H1 (cell line): ENCODE measurements around the gene TPRX1. TPM values are rescaled to one million over a fixed set of nuclear protein-coding genes. Genes with fewer than 3 reads are reported as not detected.
"Not testable (repeated sequence)": the region's sequence is repeated elsewhere in the genome, so short reads cannot be mapped to it uniquely, and the experiment has no call there.

Source experiments
- CTCF ChIA-PET: fragments of 300-600 bp; sonication (Branson Sonifier 250); formaldehyde crosslinking; loops from one replicate; lab custom pipeline; 2021; ENCODE audit not compliant: partially characterized antibody; lab: Charles Lee
- POLR2A ChIA-PET: fragments of 300-600 bp; sonication (Branson Sonifier 250); formaldehyde crosslinking; loops from one replicate; lab custom pipeline; 2021; ENCODE audit warnings: inconsistent platforms; ENCODE audit not compliant: partially characterized antibody; lab: Charles Lee
- DNase-seq, 2 experiments: peaks; one replicate each; pipeline versions ENCODE4 v3.0.0 to v3.0.0-alpha.2; 2010 to 2022; ENCODE audit warnings: low spot score in 2 of 2, low read depth in 1 of 2, mixed read lengths in 1 of 2
- FAIRE-seq: peaks from 2 replicates; lab custom pipeline; 2011; peaks lifted over from hg19 to GRCh38; lab: Jason Lieb, UNC
- H2AFZ ChIP-seq: 2 replicates; pipeline ENCODE4 v1.8.1; 2012; ENCODE audit warnings: low read length, inconsistent platforms
- H2AK5ac ChIP-seq: 2 replicates; pipeline ENCODE4 v1.6.1; 2013; ENCODE audit warnings: low read depth, low read length
- H2BK120ac ChIP-seq: replicated peaks from 2 replicates; pipeline ENCODE3; 2013; ENCODE audit warnings: low read depth, low read length, inconsistent platforms
- H2BK12ac ChIP-seq: 2 replicates; pipeline ENCODE4 v1.6.1; 2013; ENCODE audit warnings: low read depth, low read length
- H2BK15ac ChIP-seq: 2 replicates; pipeline ENCODE4 v1.6.1; 2013; ENCODE audit warnings: low read length
- H2BK20ac ChIP-seq: 2 replicates; pipeline ENCODE4 v1.6.1; 2013; ENCODE audit warnings: low read length
- H2BK5ac ChIP-seq: 2 replicates; pipeline ENCODE4 v1.6.1; 2013; ENCODE audit warnings: low read depth, low read length
- H3K14ac ChIP-seq: 2 replicates; pipeline ENCODE4 v1.6.1; 2013; ENCODE audit warnings: inconsistent platforms; ENCODE audit not compliant: insufficient read length
- H3K18ac ChIP-seq: 2 replicates; pipeline ENCODE4 v1.6.1; 2013; ENCODE audit warnings: low read length; ENCODE audit errors: extremely low read depth
- H3K23ac ChIP-seq: 2 replicates; pipeline ENCODE4 v1.6.1; 2013; ENCODE audit warnings: inconsistent platforms; ENCODE audit not compliant: insufficient read length
- H3K23me2 ChIP-seq: 2 replicates; pipeline ENCODE4 v1.6.1; 2013; ENCODE audit warnings: low read depth, low read length
- H3K27ac ChIP-seq: 2 replicates; pipeline ENCODE4 v1.6.1; 2011; ENCODE audit warnings: low read depth, low read length, inconsistent platforms
- H3K27me3 ChIP-seq, 4 experiments: replicated peaks in 1 of 4; 1 replicate in 1 of 4; 2 replicates in 3 of 4; pipeline versions ENCODE4 v1.6.1 to v1.8.1; 2011 to 2013; ENCODE audit warnings: low read length in 3 of 4, mild to moderate bottlenecking in 3 of 4, inconsistent platforms in 2 of 4, mixed read lengths in 2 of 4, moderate library complexity in 1 of 4; ENCODE audit not compliant: control insufficient read depth in 3 of 4, insufficient read depth in 3 of 4; ENCODE audit errors: extremely low read depth in 1 of 4
- H3K36me3 ChIP-seq, 4 experiments: 2 replicates each; pipeline versions ENCODE4 v1.6.1 to v1.8.1; 2011 to 2013; ENCODE audit warnings: mild to moderate bottlenecking in 4 of 4, low read length in 3 of 4, moderate library complexity in 2 of 4, control low read depth in 1 of 4, inconsistent platforms in 1 of 4; ENCODE audit not compliant: insufficient read depth in 4 of 4, control insufficient read depth in 2 of 4
- H3K4ac ChIP-seq: replicated peaks from 2 replicates; pipeline ENCODE3; 2013; ENCODE audit warnings: low read length, low read depth, mixed read lengths, inconsistent platforms; ENCODE audit not compliant: insufficient read length
- H3K4me1 ChIP-seq, 4 experiments: replicated peaks in 1 of 4; 1 replicate in 1 of 4; 2 replicates in 3 of 4; pipeline versions ENCODE4 v1.6.1 to v1.8.1; 2011 to 2013; ENCODE audit warnings: low read length in 3 of 4, inconsistent platforms in 2 of 4, mixed read lengths in 1 of 4; ENCODE audit not compliant: insufficient read depth in 4 of 4, control insufficient read depth in 3 of 4
- H3K4me2 ChIP-seq, 2 experiments: 2 replicates each; pipeline versions ENCODE4 v1.6.1 to v1.8.1; 2011 to 2013; ENCODE audit warnings: low read depth in 2 of 2, low read length in 2 of 2, control low read depth in 1 of 2, inconsistent platforms in 1 of 2, mild to moderate bottlenecking in 1 of 2; ENCODE audit not compliant: insufficient read depth in 1 of 2
- H3K4me3 ChIP-seq, 4 experiments: fragments of 200-600, 300-600 bp in 1 of 4; sonication (generic), shearing (Covaris generic), sonication (Bioruptor Twin) in 1 of 4; 2 replicates each; pipeline versions ENCODE4 v1.5.1 to v1.8.1; 2011 to 2016; ENCODE audit warnings: low read length in 4 of 4, low read depth in 3 of 4, control low read depth in 2 of 4, inconsistent platforms in 2 of 4, mild to moderate bottlenecking in 2 of 4, mixed read lengths in 1 of 4, moderate library complexity in 1 of 4; ENCODE audit not compliant: insufficient read depth in 2 of 4; ENCODE audit errors: extremely low read depth in 1 of 4
- H3K56ac ChIP-seq: replicated peaks from 2 replicates; pipeline ENCODE3; 2013; ENCODE audit warnings: low read depth, mild to moderate bottlenecking, mixed read lengths, low read length, inconsistent platforms; ENCODE audit not compliant: insufficient read length
- H3K79me1 ChIP-seq: 2 replicates; pipeline ENCODE4 v1.6.1; 2013; ENCODE audit warnings: low read depth, low read length, control low read depth
- H3K79me2 ChIP-seq, 2 experiments: 2 replicates each; pipeline versions ENCODE4 v1.6.1 to v1.8.1; 2012 to 2013; ENCODE audit warnings: low read length in 2 of 2, mild to moderate bottlenecking in 2 of 2, inconsistent platforms in 1 of 2; ENCODE audit not compliant: insufficient read depth in 2 of 2, control insufficient read depth in 1 of 2
- H3K9ac ChIP-seq, 4 experiments: replicated peaks in 1 of 4; 1 replicate in 1 of 4; 2 replicates in 3 of 4; pipeline versions ENCODE4 v1.6.1 to v1.8.1; 2011 to 2013; ENCODE audit warnings: low read depth in 3 of 4, low read length in 3 of 4, control low read depth in 2 of 4, mild to moderate bottlenecking in 2 of 4, moderate library complexity in 2 of 4, inconsistent platforms in 1 of 4; ENCODE audit errors: extremely low read depth in 1 of 4
- H3K9me3 ChIP-seq, 2 experiments: 2 replicates each; pipeline versions ENCODE4 v1.6.1 to v1.8.1; 2012 to 2013; ENCODE audit warnings: mild to moderate bottlenecking in 2 of 2, moderate library complexity in 2 of 2, control low read depth in 1 of 2, inconsistent platforms in 1 of 2, low read depth in 1 of 2, low read length in 1 of 2, mixed read lengths in 1 of 2; ENCODE audit not compliant: insufficient read depth in 2 of 2
- H4K20me1 ChIP-seq, 2 experiments: replicated peaks in 1 of 2; 2 replicates each; pipeline versions ENCODE3 to v1.8.1; 2011 to 2013; ENCODE audit warnings: inconsistent platforms in 2 of 2, low read length in 2 of 2, mild to moderate bottlenecking in 1 of 2; ENCODE audit not compliant: insufficient read depth in 2 of 2, control insufficient read depth in 1 of 2
- H4K5ac ChIP-seq: 2 replicates; pipeline ENCODE4 v1.6.1; 2013; ENCODE audit warnings: low read length, low read depth, mixed read lengths, inconsistent platforms; ENCODE audit not compliant: insufficient read length
- H4K8ac ChIP-seq: 2 replicates; pipeline ENCODE4 v1.8.0; 2013; ENCODE audit warnings: mild to moderate bottlenecking, moderate library complexity, low read length, inconsistent platforms; ENCODE audit not compliant: insufficient read depth; ENCODE audit errors: extremely low read depth
- H4K91ac ChIP-seq: replicated peaks from 2 replicates; pipeline ENCODE3; 2013; ENCODE audit warnings: low read length, mixed read lengths, inconsistent platforms; ENCODE audit not compliant: insufficient read length
- KDM1A ChIP-seq: fragments of 200-600, 300-600 bp; sonication (generic); IDR thresholded peaks from 2 replicates; pipeline ENCODE4 v1.7.1; 2016; ENCODE audit warnings: mild to moderate bottlenecking, low read length, borderline replicate concordance
- WGBS, 2 experiments: shearing (Covaris generic) in 1 of 2; methylation state at CpG; one replicate each; pipeline versions ENCODE4 v1.1.6 to v1.1.7; 2013 to 2015; ENCODE audit warnings: low lambda C conversion rate in 2 of 2, mixed read lengths in 2 of 2, inconsistent platforms in 1 of 2, low coverage in 1 of 2, missing lambda C conversion rate in 1 of 2; ENCODE audit not compliant: insufficient replicate concordance in 2 of 2, insufficient coverage in 1 of 2, insufficient read length in 1 of 2; ENCODE audit errors: extremely low coverage in 1 of 2, missing lambda C conversion rate in 1 of 2; 5-methylcytosine and 5-hydroxymethylcytosine counted together
- polyA plus RNA-seq, 7 experiments: library from polyadenylated mRNA; depleted of rRNA in 3 of 7; stranded (reverse) in 5 of 7; unstranded in 2 of 7; fragments of >200 nt in 5 of 7; fragments of 200-250 nt in 2 of 7; gene quantifications; 1 replicate in 5 of 7; 2 replicates in 1 of 7; 4 replicates in 1 of 7; pipeline versions ENCODE4 v1.2.1 to v1.2.3, GENCODE V29; 2011 to 2013; ENCODE audit warnings: missing spikeins in 2 of 7, mixed read lengths in 2 of 7
- total RNA-seq: library from RNA; stranded (reverse); fragmentation: NEBNext Ultra II Directional; extraction: Animal tissue kit (Norgen Biotek cat#: 25700); gene quantifications from 2 replicates; pipeline ENCODE4 v1.2.1, GENCODE V29; 2021

The TPRX1 gene
- total and polyA plus RNA-seq, 2 of the 8 experiments (the other 6 are each of a cell fraction or from before 2014, with no cell fraction given): 0.03 TPM; not detected in 1

GRCh38 chr19:47777245-47778048 is 26.9 kb downstream of the TPRX1 start:
- Histone ChIP-seq H3K4me2 (peak overlapping the region; percentile 59 to 92), H3K4me3 (peak overlapping the region; percentile 57 to 97 (median 75)), H4K8ac (peak overlapping the region; percentile 100; the same call in 1 of the 2 replicates), H3K9ac (peak overlapping the region in 3 of 4 experiments; percentile 83 to 95 (median 94); a peak in 3 of 7 replicates), H4K20me1 (peaks cover 8 to 17% of the 10 kb centered on the region in 2 experiments), H3K79me2 (peaks cover 13 to 25% of the 10 kb centered on the region in 2 experiments), H3K36me3 (peaks cover 10 to 18% (median 14%) of the 10 kb centered on the region in 4 experiments), H2BK5ac (peak overlapping the region; percentile 97; the same call in 1 of the 2 replicates)
- ChIA-PET POLR2A (interaction anchor here (0.6 to 5.0 kb wide), 9 partner anchors 10 to 457 kb away, joined by 3 to 34 read pairs (median 3); partner anchors contain the start of gene NOP53), CTCF (interaction anchor here (1.2 to 1.8 kb wide), 4 partner anchors 11 to 72 kb away, joined by 3 to 10 read pairs (median 4); no protein-coding TSS in a partner anchor)
- H2BK20ac ChIP-seq, H2BK120ac ChIP-seq, H3K56ac ChIP-seq, H3K14ac ChIP-seq, H3K4ac ChIP-seq, H2AFZ ChIP-seq, H4K91ac ChIP-seq, H3K23ac ChIP-seq, H3K23me2 ChIP-seq, DNase-seq, H3K18ac ChIP-seq, H3K4me1 ChIP-seq, H3K79me1 ChIP-seq, H3K27me3 ChIP-seq, FAIRE-seq, H2BK12ac ChIP-seq, H3K9me3 ChIP-seq, H4K5ac ChIP-seq, H3K27ac ChIP-seq, H2AK5ac ChIP-seq, H2BK15ac ChIP-seq: not testable (repeated sequence)
- TF ChIP-seq KDM1A: peak; percentile 49; the same call in 1 of the 2 replicates
- 81% methylated on average over 23 of the region's 23 CpGs; no CpG with 5 or more reads in 1 of the 2 experiments for WGBS, 2 experiments
